Fibroblast of peridontal ligament (primary cell): Measurements from ENCODE around the gene ORM1.
"Not testable (repeated sequence)": the region's sequence is repeated elsewhere in the genome, so short reads cannot be mapped to it uniquely, and the experiment has no call there.

ENCODE experiments used
- DNase-seq: peaks from one replicate; pipeline ENCODE4 v3.0.0-alpha.2; 2010; ENCODE audit errors: extremely low read depth

The ORM1 gene

GRCh38 chr9:114325684-114326254 lies 2.9 kb downstream of the ORM1 start:
- not testable (repeated sequence) for DNase-seq

- DNase-seq = no peak
Observed at GRCh38 chr9:114327749-114328148, 4.9 kb downstream of the ORM1 start.

GRCh38 chr9:114328357-114328820 lies 5.5 kb downstream of the ORM1 start:
- DNase-seq = not testable (repeated sequence)

GRCh38 chr9:114328937-114329624 lies 6.2 kb downstream of the ORM1 start:
- not testable (repeated sequence) for DNase-seq

GRCh38 chr9:114329625-114330022 lies 6.7 kb downstream of the ORM1 start, which contains the start of gene ORM2:
Gene ORM2 (plus strand): TSS chr9:114329869. CDS start chr9:114329905, 36 bp downstream.
- not testable (repeated sequence) for DNase-seq

- DNase-seq = no peak
Observed at GRCh38 chr9:114330636-114331035, 7.7 kb downstream of the ORM1 start.

- not testable (repeated sequence) for DNase-seq
Observed at GRCh38 chr9:114331229-114332195, 8.6 kb downstream of the ORM1 start.

GRCh38 chr9:114332474-114333040 lies 9.7 kb downstream of the ORM1 start:
- DNase-seq = not testable (repeated sequence)

- not testable (repeated sequence) for DNase-seq
Observed at GRCh38 chr9:114333718-114334117, 10.8 kb downstream of the ORM1 start.

- no peak for DNase-seq
Observed at GRCh38 chr9:114334490-114334889, 11.6 kb downstream of the ORM1 start.

GRCh38 chr9:114335745-114336144 lies 12.8 kb downstream of the ORM1 start:
- no peak for DNase-seq

GRCh38 chr9:114336157-114336556 lies 13.3 kb downstream of the ORM1 start:
- DNase-seq = no peak

- no peak for DNase-seq
Observed at GRCh38 chr9:114336699-114337395, 13.9 kb downstream of the ORM1 start.

- DNase-seq = no peak
Observed at GRCh38 chr9:114338187-114338586, 15.3 kb downstream of the ORM1 start.

GRCh38 chr9:114339130-114339908 lies 16.4 kb downstream of the ORM1 start:
- peak; percentile 40 for DNase-seq

- no peak for DNase-seq
Observed at GRCh38 chr9:114341152-114341830, 18.4 kb downstream of the ORM1 start.

- DNase-seq = no peak
Observed at GRCh38 chr9:114341991-114342390, 19.1 kb downstream of the ORM1 start.

- DNase-seq = no peak
Observed at GRCh38 chr9:114342755-114343440, 20.0 kb downstream of the ORM1 start.
